ENCODE results near the gene CD247. TPM values are rescaled to one million over a fixed set of nuclear protein-coding genes. Genes with fewer than 3 reads are reported as not detected.

CD247 gene
- polyA plus RNA-seq (2012; rRNA removed): 0.08 TPM in 1 of 2 replicates, not detected in the other
- 0.05 TPM in 1 of 2 replicates, not detected in the other for polyA plus RNA-seq (2012; cell fraction: cytosol; rRNA removed)
- 0.04 TPM in 1 of 2 replicates, not detected in the other for polyA plus RNA-seq (2012; cell fraction: nucleus; rRNA removed)

- H3K27me3 ChIP-seq (ENCODE audit: insufficient read depth): no peaks in the 10 kb centered on the region; the same call in 1 of the 2 replicates
- 0 out of 2 replicates have a peak, but pooled peaks cover 4% of the 10 kb centered on the region for H3K9me2 ChIP-seq
- H3K9ac ChIP-seq: no peak within 1 kb of the TSS
- no peaks in the 10 kb centered on the region for H3K4me1 ChIP-seq (ENCODE audit: control insufficient read depth in 1 of 2, insufficient read depth in 2 of 2, low read depth in 1 of 2, low read length in 1 of 2)
- no peaks in the 10 kb centered on the region for H3K36me3 ChIP-seq (replicated peaks in 1 of 2; ENCODE audit: control insufficient read depth in 1 of 2, insufficient read depth in 2 of 2, low read length in 1 of 2)
- no peak within 1 kb of the TSS for H2AFZ ChIP-seq (ENCODE audit: low read depth)
- ChIA-PET CTCF (no interaction called here), POLR2A (no interaction called here)
- no peaks in the 10 kb centered on the region for H3K9me3 ChIP-seq
- no peak for DNase-seq
- TF ChIP-seq RAD21 (IDR thresholded peaks at IDR 0.05; ENCODE audit: low read length) (no peak), POLR2AphosphoS5 (IDR thresholded peaks at IDR 0.05; ENCODE audit: low read depth, low read length) (no peak), MEF2A (IDR thresholded peaks at IDR 0.05; ENCODE audit: borderline replicate concordance, low read depth) (no peak), SMC3 (IDR thresholded peaks at IDR 0.05; ENCODE audit: low read depth, low read length) (no peak)
- H3K4me3 ChIP-seq (ENCODE audit: low read depth in 2 of 2, low read length in 1 of 2): no peak within 1 kb of the TSS
- H4K20me1 ChIP-seq (ENCODE audit: insufficient read depth): no peaks in the 10 kb centered on the region
- no peak within 1 kb of the TSS for H3K27ac ChIP-seq (ENCODE audit: low read depth in 2 of 2, low read length in 1 of 2)
- no peaks in the 10 kb centered on the region for H3K79me2 ChIP-seq (ENCODE audit: insufficient read depth)
- WGBS (ENCODE audit: low lambda C conversion rate): 92% methylated on average over 14 of the region's 14 CpGs
- no peaks in the 10 kb centered on the region for H3F3A ChIP-seq (replicated peaks; ENCODE audit: insufficient read depth)
- no peak within 1 kb of the TSS for H3K4me2 ChIP-seq
Observed at GRCh38 chr1:167518331-167518700, at the start of gene CD247. CD247 (minus strand) TSS chr1:167518529; CDS start chr1:167518465, 64 bp downstream.

DNA sequence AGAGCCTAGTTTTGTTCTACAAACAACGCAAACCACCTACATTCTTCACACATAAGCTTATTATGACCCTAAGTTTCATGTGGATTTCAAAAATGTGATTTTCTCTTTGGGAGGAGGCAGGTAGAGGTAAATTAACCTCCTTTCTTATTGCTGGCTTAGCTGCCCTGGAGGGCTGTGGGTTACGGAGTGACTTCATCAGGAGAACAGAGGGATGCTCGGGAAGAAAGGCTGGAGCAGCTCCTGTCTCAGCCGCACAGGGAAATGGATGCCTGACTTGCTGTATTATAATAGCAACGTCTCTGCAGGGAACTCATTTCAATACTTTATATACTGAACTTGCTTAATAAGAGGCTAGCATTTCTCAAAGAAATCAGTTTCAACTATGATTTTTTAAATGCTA lies 49.3 kb upstream of the CD247 start:
- ChIA-PET CTCF (interaction anchor here (5.2 kb wide), 1 partner anchor 12 kb away, joined by 34 read pairs; no protein-coding TSS in a partner anchor), POLR2A (no interaction called here)
- TF ChIP-seq GATA2 (CRISPR knock-in tag; IDR thresholded peaks at IDR 0.05): no peak
- no peak for TF ChIP-seq TCF12 (IDR thresholded peaks at IDR 0.05)
- no peak for TF ChIP-seq CHD2 (IDR thresholded peaks at IDR 0.05; ENCODE audit: low read length, partially characterized antibody)
- no peak for TF ChIP-seq YY1 (IDR thresholded peaks at IDR 0.05; ENCODE audit: low read depth)
- no peak for TF ChIP-seq GABPA (IDR thresholded peaks at IDR 0.05; ENCODE audit: low read depth)
- TF ChIP-seq FOSL2 (IDR thresholded peaks at IDR 0.05; ENCODE audit: borderline replicate concordance, low read depth): no peak
- no peak for DNase-seq
- no peaks in the 10 kb centered on the region for H3K36me3 ChIP-seq (replicated peaks in 1 of 2; ENCODE audit: control insufficient read depth in 1 of 2, insufficient read depth in 2 of 2, low read length in 1 of 2)
- no peak overlapping the region for H3K9ac ChIP-seq
- H3F3A ChIP-seq (replicated peaks; ENCODE audit: insufficient read depth): no peaks in the 10 kb centered on the region
- no peaks in the 10 kb centered on the region for H3K9me2 ChIP-seq
- no peaks in the 10 kb centered on the region for H3K9me3 ChIP-seq
- WGBS (ENCODE audit: low lambda C conversion rate): 80% methylated on average over 5 of the region's 5 CpGs
- peaks cover 0 to 4% of the 10 kb centered on the region in 2 experiments; a peak in 1 of 4 replicates for H3K4me1 ChIP-seq (ENCODE audit: control insufficient read depth in 1 of 2, insufficient read depth in 2 of 2, low read depth in 1 of 2, low read length in 1 of 2)
- H3K4me3 ChIP-seq (ENCODE audit: low read depth in 2 of 2, low read length in 1 of 2): no peak overlapping the region
- no peak overlapping the region for H3K27ac ChIP-seq (ENCODE audit: low read depth in 2 of 2, low read length in 1 of 2)
- H2AFZ ChIP-seq (ENCODE audit: low read depth): no peak overlapping the region
- H3K27me3 ChIP-seq (ENCODE audit: insufficient read depth): no peaks in the 10 kb centered on the region
- H4K20me1 ChIP-seq (ENCODE audit: insufficient read depth): no peaks in the 10 kb centered on the region
- H3K4me2 ChIP-seq: no peak overlapping the region
- no peaks in the 10 kb centered on the region for H3K79me2 ChIP-seq (ENCODE audit: insufficient read depth)

- no peak for TF ChIP-seq TEAD4 (IDR thresholded peaks at IDR 0.05; ENCODE audit: borderline replicate concordance, insufficient read depth)
- TF ChIP-seq MEF2A (IDR thresholded peaks at IDR 0.05; ENCODE audit: borderline replicate concordance, low read depth): no peak
- no peak for TF ChIP-seq SIN3A (IDR thresholded peaks at IDR 0.05; ENCODE audit: borderline replicate concordance, low read depth, low read length)
- TF ChIP-seq GATA2 (CRISPR knock-in tag; IDR thresholded peaks at IDR 0.05): no peak
- TF ChIP-seq FOSL2 (IDR thresholded peaks at IDR 0.05; ENCODE audit: borderline replicate concordance, low read depth): no peak
- TF ChIP-seq EZH2phosphoT487 (IDR thresholded peaks at IDR 0.05; ENCODE audit: borderline replicate concordance, low read depth): no peak
- TF ChIP-seq TAF1 (IDR thresholded peaks at IDR 0.05; ENCODE audit: borderline replicate concordance, low read depth, low read length): no peak
- Histone ChIP-seq H3K27ac (ENCODE audit: low read depth in 2 of 2, low read length in 1 of 2) (no peak overlapping the region), H3K4me3 (ENCODE audit: low read depth in 2 of 2, low read length in 1 of 2) (no peak overlapping the region), H3K9me2 (no peaks in the 10 kb centered on the region), H3K9me3 (no peaks in the 10 kb centered on the region), H3K79me2 (ENCODE audit: insufficient read depth) (no peaks in the 10 kb centered on the region), H4K20me1 (ENCODE audit: insufficient read depth) (no peaks in the 10 kb centered on the region), H3K27me3 (ENCODE audit: insufficient read depth) (no peaks in the 10 kb centered on the region), H3K4me2 (no peak overlapping the region), H3K4me1 (ENCODE audit: control insufficient read depth in 1 of 2, insufficient read depth in 2 of 2, low read depth in 1 of 2, low read length in 1 of 2) (peaks cover 0 to 4% of the 10 kb centered on the region in 2 experiments; a peak in 1 of 4 replicates), H3F3A (replicated peaks; ENCODE audit: insufficient read depth) (no peaks in the 10 kb centered on the region), H2AFZ (ENCODE audit: low read depth) (no peak overlapping the region), H3K9ac (no peak overlapping the region), H3K36me3 (replicated peaks in 1 of 2; ENCODE audit: control insufficient read depth in 1 of 2, insufficient read depth in 2 of 2, low read length in 1 of 2) (no peaks in the 10 kb centered on the region)
- 28% methylated on average over 3 of the region's 3 CpGs for WGBS (ENCODE audit: low lambda C conversion rate)
- no peak for DNase-seq
- CTCF ChIA-PET: interaction anchor here (1.0 to 5.2 kb wide), 2 partner anchors 11 to 33 kb away, joined by 4 to 34 read pairs; no protein-coding TSS in a partner anchor
- POLR2A ChIA-PET: no interaction called here
Observed at GRCh38 chr1:167566766-167567165, 48.4 kb upstream of the CD247 start.

Data from SK-N-SH (cell line).